GM18909 (cell line): ENCODE data around the gene TUBA4A.
A peak's percentile ranks its signal among the peaks of the same experiment; 100 is the strongest.
"Not testable (repeated sequence)": the region's sequence is repeated elsewhere in the genome, so short reads cannot be mapped to it uniquely, and the experiment has no call there.

Experiments
- ATAC-seq: cut with Tn5 transposase; IDR thresholded peaks from one replicate; pipeline ENCODE4 v1.9.1; 2021; ENCODE audit warnings: mild to moderate bottlenecking; ENCODE audit not compliant: unreplicated experiment, poor library complexity

Gene TUBA4A

DNA sequence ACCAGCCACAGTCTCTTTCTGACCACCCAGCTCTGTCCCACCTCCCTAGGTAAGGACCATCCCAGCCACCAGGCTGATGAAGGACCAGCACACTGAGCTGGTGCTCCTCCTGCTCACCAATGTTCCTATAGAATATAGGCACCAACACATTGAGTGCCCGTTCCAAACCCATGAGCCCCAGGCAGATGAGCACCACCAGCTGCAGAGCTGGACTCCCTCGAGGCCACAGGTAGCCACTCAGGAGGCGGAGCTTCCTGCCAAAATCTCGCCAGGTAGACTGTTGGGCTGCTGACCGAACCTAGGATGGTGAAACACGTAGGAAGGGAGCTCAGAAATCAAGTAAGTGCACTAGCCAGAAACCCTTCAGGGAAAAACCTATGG is 37.2 kb downstream of the TUBA4A start:
- no peak for ATAC-seq

DNA sequence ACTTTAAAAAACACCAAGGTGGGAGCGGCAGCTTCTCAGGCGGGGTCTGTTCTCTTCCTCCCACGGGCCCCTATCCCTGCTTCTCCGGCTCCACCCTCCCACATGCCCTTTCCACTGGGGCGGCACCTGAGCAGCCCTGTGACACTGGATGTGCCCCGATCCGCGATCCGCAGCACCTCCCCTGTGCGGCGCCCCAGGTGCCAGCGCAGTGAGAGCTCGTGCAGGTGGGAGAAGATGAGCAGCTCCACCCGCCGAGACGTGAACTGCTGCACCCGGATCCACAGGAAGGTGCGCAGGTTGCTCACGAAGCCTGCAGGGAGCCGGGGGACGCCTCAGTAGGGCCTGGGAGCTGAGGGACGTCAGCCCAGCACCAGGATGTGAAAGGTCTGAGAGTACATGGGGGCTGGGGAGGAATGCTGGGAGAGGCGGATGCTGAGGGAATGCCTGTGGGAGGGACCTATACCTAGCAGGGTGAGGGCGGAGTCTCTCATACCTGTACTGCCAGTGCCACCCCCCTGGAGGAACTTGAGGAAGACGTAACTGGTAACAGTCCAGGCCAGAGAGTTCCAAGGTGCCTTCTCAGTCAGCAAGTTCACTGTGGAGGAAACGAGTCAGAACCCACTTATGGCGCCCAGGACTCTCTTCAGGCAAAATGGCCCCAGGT is 37.7 kb downstream of the TUBA4A start:
- ATAC-seq = no peak

DNA sequence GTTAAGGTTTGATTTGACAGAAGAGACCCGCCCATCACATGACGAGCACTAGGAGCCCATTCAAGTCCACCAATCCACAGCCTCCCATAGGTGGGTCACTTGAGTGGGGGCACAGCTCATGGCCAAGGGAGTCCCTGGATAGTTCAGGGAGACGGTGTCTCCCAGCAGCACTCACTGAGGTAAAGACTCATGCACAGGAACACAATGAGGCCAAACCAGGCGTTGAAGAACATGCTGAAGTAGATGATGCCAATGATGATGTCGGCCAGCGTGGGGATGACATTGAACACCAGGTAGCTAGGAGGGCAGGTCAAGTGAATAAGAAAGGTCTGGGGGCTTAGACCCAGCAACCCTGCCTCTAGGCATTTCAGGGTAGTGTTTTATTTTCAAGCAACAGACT is 38.9 kb downstream of the TUBA4A start:
- ATAC-seq = no peak

DNA sequence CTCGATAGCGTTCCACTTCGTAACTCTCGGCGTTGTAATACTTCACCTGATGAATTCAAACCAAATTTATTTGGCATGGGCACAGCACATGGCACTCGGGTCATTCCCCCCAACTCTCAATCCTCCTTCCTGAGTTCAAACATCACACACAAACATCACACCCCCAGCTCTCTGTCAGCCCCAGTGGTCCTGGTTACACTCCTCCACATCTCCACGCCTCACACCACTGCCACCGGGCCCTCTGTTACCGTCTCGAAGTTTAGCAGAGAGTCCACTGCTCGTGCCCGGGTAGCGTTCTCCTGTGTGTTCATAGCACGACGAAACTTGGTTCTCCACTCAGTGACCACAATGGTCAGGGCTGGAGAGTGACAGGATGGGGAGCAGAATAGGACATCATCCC is 39.6 kb downstream of the TUBA4A start:
- no peak for ATAC-seq

DNA sequence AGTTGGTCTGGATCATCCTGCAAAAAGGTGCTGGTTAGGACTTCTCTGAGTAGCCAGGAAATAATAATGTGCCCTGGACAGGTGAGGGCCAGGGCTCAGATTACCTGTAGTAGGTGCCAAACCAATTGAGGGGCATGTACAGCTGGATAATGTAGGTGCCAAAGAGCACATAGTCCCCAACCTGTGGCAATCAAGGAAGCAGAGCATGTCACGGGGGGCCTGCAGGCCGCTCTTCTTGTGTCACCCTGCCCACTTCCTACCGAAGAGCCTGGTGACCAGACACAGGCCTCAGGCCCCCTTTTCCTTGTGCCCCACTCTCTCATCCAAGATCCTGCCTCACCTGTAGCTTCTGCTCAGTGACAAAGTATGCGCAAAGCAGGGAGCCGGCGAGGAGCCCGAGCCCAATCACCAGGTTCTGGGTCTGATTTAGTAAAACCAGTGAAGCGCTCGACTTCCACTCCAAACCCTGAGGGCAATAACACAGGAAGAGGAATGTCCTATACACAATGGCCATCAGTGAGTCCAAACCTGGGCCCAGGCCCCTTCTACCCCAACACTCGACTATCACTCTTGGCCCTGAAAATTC is 40.1 kb downstream of the TUBA4A start:
- no peak for ATAC-seq

DNA sequence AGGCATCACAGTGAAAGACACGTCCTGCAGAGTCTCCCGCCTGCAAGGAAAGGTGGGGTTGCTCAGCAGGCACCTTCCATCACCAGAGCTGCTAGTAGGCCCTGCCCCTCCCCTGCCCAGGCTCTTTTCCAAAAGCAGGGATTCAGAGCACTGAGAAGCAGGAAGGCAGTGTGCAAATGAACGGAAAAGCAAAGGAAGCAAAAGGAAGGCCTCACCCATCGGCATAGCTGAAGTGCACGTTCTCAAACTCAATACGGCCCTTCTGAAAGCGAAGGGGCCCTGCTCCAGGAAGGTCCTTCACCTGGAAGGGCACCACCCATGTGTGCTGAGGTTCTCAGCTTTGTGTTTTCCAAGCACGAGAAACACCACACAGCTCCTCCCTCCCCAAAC is 40.7 kb downstream of the TUBA4A start:
- ATAC-seq = no peak

DNA sequence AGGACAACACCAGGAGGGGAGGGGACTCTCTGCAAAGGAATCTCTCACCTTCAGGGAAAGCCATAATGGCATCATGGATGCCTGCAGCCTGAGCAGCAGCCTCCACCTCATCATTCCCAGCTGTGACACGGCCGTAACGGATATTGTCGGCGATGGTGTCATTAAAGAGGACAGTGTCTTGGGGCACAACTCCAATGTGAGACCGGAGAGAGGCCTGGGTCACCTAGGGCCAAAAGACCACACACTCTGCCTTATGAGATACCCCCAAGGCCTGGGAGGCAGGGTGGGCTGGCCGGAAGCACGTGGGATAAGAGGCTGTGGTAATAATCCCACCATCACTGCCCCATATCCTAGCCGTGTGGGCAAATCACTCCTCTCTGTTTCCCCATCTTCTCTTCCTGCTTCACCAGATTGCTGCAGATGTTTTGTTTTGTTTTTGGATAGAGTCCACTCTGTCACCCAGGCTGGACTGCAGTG is 42.8 kb downstream of the TUBA4A start:
- ATAC-seq = no peak

DNA sequence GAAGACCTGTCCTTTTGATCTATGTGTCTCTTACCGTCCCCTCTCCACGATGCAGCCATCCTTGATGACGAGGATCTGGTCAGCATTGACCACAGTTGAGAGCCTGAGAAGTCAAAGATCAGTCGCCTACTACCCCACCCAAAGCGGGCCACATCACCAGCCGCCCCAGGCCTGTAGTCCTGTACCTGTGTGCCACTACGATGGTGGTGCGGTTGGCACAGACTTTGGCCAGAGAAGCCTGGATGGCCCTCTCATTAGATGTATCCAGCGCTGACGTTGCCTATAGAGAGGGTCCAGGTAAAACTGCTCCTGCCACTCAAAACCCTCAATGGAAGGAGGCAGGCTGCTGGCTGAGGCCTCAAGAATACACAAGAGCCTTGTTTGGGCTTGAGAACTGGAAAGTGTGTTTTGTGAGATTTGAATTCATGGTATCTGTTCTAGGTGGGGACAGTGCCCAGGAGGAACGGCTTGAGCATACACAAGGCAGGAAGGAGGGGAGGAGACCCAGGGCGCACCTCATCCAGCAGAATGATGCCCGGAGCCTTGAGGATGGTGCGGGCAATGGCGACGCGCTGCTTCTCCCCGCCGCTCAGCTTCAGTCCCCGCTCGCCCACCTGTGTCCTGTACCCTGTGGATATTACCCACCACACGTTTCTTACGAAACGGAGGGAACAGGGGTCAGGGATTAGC is 43.4 kb downstream of the TUBA4A start:
- ATAC-seq = no peak

DNA sequence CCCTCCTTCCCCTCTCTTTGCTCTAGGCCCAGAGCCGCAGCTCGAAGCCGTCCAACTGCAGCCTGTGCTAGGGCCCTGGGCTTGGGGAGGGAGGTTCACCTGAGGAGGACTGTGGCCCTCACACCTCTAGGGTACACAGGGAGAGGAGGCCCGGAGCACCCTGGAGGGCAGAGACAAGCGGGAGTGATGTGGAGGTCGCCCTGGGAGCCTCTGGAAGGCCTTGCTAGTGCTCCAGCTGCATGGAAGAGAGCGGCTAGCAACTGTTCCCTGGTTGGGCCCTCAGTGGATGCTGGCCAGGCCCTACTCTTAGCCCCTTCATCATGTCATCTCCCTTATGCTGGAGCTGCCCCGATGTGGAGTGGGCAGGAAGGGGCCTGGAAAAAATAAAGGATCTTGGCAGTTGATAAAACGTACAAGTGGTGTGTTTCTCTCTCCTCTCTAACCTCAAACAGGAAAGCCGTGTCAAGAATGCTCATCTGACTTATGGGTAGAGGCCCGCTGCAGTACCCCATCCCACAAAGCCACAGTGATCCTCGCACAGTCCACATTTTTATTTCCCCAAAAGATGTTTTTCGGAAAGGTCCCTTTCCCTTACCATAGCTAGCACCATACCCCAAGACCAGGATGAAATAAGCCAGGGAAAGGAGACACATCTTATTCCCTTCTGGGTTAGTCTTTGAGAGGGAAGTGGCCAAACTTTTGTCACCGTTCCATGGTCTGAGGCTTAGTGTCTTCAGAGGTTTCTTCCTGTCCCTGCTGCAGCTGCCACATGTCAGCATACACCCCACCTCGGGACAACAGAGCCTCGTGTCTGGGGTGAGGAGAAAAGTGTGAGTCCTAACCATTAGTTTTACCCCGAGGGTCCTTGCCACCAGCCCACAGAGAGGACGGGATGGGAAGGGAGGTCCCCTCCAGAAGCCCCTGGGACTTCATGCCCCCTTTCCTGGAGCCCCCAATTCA is 44.2 kb downstream of the TUBA4A start:
- no peak for ATAC-seq

DNA sequence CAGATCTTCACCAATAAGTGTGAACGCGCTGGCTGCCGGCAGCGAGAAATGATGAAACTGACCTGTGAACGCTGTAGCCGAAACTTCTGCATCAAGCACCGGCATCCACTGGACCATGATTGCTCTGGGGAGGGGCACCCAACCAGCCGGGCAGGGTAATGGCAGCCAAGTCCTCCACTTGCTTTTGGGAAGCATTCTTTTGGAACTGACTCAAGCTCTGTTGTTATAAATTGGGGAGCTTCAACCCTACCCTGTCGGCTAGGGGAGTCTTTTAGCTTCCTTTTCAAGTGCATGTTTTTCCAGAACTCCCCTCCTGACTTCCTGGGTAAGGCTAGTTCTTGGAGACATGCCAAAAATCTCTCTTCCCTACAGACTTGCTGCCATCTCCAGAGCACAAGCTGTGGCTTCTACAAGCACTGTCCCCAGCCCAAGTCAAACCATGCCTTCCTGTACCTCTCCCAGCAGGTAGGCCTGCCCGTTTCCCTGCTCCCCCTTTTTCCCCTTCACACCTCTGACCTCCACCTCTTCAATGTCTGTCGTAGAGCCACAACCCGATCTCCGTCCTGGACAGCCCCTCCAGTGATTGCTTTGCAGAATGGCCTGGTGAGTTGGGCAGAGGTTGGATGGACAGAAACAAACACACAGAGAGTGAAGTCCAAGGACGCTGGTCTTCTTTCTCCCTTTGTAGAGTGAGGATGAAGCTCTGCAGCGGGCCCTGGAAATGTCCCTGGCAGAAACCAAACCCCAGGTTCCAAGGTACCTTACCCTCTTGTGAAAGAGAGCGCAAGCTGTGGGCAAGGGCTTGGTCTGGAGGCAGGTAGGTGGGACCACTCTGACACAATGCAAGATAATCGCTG is 45.6 kb downstream of the TUBA4A start:
- ATAC-seq = no peak

DNA sequence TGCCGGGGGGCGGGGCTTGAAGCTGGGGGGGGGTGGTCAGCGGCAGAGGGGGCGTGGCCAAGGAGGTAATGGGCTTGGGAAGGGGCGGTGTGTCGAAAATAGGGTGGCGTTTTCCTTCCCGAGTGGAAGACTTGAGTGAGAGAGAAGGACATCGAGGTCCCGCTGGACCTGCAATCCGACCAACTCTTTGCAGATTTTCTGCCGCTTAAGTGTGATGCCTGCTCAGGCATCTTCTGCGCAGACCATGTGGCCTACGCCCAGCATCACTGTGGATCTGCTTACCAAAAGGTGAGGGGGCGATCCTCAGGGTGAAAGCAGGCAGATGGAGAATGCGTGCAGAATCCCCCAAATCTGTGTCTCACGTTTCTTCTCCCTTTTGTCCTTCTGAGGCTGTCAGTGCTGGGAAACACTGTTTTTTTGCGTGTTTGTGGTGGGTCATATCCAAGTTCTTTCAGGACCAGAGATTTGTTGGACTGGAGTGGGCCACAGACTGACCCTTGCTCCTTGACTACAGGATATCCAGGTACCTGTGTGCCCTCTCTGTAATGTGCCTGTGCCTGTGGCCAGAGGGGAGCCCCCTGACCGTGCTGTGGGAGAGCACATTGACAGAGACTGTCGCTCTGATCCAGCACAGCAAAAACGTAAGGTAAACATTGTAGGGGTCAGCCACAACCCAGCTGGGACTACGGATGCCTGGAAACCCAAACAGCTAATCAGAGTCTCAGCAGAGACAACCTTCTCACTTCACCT is 46.4 kb downstream of the TUBA4A start:
- no peak for ATAC-seq

DNA sequence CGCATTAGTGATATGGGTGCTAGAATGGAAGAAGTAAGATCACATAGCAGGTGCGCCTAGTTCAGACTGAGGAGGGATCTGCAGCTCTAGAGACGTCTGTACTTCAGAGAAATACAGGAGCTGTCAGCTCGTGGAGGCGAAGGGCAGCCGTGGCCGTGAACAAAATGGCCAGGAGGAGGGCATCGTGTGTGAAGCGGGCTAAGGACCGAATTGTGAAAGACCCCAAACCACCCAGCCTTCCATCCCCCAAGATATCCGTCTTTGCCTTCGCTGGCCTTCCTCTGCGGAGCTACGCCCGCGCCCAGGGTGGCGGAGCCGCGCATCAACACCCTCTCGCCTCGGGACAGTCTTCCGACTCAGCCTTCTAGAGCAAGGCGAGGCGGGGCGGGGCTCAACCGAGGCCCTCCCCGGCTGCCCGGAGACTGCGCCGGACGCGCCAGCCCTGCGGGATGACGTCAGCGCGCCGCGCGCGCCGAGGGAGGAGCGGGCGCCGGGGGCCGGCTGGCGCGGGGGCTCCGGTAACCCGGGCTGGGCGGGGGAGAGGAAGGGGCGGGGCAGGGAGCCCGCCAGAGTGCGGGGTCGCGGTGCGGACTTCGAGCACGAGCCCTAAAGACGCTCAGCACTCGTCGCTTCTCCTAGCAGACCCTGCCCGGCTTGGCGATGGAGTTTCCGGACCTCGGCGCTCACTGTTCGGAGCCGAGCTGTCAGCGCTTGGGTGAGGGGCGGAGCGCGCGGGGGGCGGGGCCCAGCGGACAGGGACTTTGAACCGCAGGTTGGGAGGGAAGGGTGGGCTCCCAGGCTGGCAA is 47.2 kb downstream of the TUBA4A start, which contains the start of gene ZFAND2B:
Gene ZFAND2B (plus strand): TSS at position 455 of the 806 bp plus-strand sequence. CDS start 206 bp downstream, at position 661.
- ATAC-seq = peak; percentile 97

DNA sequence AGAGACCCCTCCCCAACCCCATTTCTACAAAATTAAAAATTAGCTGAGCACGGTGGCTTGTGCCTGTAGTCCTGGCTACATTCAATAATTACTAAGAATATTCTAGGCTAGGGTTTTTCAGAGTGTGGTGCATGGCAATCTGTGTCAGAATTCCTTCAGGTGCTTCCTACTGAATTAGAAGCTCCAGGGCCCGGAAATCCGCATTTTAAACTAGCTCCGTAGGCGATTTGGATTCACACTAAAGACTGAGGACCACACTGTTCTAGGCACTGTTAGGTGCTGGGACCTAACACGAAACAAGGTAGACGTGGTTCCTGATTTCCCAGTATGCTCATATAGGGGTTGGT is 47.8 kb downstream of the TUBA4A start:
- no peak for ATAC-seq

DNA sequence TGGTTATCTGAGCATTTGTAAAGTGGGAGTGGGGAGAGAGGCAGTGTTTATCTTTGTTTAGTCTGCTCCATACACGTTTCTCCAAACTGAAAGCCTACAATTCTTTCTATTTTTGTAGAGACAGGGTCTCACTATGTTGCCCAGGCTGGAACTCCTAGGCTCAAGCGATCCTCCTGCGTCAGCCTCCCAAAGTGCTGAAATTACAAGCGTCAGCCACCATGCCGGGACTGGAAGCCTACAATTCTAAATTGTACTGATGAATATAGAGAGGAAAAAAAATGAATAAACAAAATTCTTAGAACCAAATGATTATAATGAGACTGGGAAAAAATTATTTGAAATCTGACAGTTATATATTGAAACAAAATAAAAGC is 48.6 kb downstream of the TUBA4A start:
- ATAC-seq = no peak

DNA sequence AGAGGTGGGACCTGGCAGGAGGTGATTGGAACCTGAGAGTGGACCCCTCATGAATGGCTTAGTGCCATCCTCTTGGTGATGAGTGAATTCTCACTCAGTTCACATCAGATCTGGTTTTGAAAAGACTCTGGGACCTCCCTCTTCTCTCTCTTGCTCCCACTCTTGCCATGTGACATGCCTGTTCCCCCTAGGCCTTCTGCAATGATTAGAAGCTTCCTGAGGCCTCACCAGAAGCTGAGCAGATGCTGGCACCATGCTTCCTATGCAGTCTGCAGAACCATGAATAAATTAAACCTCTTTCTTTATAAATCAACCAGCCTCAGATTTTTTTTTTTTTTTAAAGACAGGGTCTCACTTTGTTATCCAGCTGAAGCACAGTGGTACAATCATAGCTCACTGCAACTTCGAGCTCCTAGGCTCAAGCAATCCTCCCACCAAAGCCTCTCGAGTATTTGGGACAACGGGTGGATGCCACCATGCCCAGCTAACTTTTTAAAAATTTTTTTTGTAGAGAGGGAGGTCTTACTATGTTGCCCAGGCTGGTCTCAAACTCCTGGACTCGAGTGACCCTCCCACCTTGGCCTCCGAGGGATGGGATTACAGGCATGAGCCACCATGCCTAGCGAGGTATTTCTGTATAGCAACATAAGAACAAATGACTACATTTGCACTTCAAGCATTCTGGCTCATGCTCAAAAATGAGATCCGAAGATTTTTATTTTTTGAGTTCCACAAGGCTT is 49.1 kb downstream of the TUBA4A start:
- ATAC-seq = no peak

DNA sequence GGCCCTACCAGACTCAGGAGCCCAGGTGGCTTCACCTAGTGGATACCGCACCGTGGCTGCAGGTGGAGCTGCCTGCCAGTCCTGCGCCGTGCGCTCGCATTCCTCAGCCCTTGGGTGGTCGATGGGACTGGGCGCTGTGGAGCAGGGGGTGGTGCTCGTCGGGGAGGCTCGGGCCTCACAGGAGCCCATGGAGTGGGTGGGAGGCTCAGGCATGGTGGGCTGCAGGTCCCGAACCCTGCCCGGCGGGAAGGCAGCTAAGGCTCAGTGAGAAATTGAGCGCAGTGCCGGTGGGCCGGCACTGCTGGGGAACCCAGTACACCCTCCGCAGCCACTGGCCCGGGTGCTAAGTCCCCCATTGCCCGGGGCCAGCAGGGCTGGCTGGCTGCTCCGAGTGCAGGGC is 52.4 kb downstream of the TUBA4A start:
- not testable (repeated sequence) for ATAC-seq

DNA sequence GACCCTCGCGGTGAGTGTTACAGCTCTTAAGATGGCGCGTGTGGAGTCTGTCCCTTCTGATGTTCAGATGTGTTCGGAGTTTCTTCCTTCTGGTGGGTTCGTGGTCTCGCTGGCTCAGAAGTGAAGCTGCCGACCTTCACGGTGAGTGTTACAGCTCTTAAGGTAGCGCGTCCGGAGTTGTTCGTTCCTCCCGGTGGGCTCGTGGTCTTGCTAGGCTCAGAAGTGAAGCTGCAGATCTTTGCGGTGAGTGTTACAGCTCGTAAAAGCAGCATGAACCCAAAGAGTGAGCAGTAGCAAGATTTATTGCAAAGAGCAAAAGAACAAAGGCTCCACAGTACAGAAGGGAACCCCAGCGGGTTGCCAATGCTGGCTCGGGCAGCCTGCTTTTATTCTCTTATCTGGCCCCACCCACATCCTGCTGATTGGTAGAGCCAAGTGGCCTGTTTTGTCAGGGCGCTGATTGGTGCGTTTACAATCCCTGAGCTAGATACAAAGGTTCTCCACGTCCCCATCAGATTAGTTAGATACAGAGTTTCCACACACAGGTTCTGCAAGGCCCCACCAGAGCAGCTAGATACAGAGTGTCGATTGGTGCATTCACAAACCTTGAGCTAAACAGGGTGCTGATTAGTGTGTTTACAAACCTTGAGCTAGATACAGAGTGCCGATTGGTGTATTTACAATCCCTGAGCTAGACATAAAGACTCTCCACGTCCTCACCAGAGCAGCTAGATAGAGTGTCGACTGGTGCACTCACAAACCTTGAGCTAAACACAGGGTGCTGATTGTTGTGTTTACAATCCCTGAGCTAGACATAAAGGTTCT is 53.0 kb downstream of the TUBA4A start:
- ATAC-seq = not testable (repeated sequence)
